GM18868 (cell line): Measurements from ENCODE around the gene WDR91.

Experiments used
- ATAC-seq: cut with Tn5 transposase; IDR thresholded peaks from one replicate; pipeline ENCODE4 v1.9.1; 2021; ENCODE audit warnings: mild to moderate bottlenecking, moderate library complexity; ENCODE audit not compliant: unreplicated experiment

Gene WDR91

DNA sequence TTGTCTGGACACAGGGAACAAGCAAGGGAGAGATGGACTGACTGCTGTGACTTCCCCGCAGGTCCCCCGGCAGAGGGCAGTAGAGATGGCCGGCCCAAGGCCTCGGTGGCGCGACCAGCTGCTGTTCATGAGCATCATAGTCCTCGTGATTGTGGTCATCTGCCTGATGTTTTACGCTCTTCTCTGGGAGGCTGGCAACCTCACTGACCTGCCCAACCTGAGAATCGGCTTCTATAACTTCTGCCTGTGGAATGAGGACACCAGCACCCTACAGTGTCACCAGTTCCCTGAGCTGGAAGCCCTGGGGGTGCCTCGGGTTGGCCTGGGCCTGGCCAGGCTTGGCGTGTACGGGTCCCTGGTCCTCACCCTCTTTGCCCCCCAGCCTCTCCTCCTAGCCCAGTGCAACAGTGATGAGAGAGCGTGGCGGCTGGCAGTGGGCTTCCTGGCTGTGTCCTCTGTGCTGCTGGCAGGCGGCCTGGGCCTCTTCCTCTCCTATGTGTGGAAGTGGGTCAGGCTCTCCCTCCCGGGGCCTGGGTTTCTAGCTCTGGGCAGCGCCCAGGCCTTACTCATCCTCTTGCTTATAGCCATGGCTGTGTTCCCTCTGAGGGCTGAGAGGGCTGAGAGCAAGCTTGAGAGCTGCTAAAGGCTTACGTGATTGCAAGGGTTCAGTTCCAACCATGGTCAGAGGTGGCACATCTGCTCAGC lies 46.8 kb downstream of the WDR91 start:
- no peak for ATAC-seq

- no peak for ATAC-seq
These were observed 48.8 kb downstream of the WDR91 start for GRCh38 chr7:135162382-135163001.

GRCh38 chr7:135161669-135162068 lies 49.7 kb downstream of the WDR91 start:
- no peak for ATAC-seq

DNA sequence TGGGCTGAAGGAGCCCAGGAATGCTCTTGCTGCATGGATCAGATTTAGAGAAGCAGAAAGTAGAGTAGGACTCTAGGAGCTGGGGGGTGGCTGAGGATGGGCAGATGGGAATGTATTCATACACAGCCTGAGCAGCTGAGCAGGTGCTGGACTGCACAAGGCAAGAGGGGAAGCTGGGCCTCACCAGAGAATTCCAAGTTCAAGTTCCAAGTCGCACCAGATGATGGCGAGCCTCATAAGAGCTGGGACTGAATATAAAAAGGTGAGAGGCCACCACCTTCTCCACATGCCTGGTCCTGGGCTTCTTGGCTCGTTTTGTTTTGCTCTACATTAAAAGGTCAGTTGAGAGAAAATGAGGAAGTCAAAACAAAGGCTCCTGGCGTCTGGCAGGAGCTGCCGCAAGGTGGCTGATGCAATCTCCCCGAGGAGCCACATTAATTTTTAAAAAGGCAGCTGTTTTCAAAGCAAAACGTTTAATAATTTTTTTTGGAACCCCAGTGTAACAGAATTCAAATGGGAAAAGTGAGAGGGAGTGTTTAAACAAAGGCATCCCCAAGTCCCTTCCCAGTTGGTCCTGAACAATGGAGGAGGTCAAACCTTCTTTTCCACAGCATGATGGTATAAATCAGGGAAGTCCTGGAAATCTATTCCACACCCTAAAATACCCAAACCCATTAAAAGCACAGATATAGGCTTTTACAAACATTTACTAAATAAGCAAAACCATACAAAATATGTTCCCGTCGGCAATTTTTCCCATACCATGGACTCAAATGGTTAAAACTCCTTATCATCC lies 50.3 kb downstream of the WDR91 start:
- ATAC-seq: peak; percentile 39

GRCh38 chr7:135160098-135160857 lies 51.0 kb downstream of the WDR91 start:
- no peak for ATAC-seq

GRCh38 chr7:135159359-135160085 lies 51.8 kb downstream of the WDR91 start:
- no peak for ATAC-seq

- ATAC-seq: no peak
These were observed 52.5 kb downstream of the WDR91 start for GRCh38 chr7:135158874-135159273.

GRCh38 chr7:135158141-135158655 lies 53.1 kb downstream of the WDR91 start:
- no peak for ATAC-seq

DNA sequence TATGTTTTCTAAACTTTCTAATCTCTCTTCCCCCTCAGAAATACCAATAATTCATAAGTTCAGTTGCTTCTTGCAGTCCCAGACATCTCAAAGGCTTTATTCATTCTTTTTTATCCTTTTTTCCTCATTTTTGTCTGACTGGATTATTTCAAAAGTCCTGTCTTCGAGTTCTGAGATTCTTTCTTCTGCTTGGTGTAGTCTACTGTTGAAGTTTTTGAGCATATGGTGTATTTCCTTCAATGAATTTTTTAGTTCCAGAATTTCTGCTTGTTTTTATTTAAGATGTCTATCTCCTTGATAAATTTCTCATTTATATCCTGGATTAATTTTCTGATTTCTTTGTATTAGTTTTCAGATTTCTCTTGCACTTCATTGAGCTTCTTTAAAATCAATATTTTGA lies 55.0 kb downstream of the WDR91 start:
- no peak for ATAC-seq

DNA sequence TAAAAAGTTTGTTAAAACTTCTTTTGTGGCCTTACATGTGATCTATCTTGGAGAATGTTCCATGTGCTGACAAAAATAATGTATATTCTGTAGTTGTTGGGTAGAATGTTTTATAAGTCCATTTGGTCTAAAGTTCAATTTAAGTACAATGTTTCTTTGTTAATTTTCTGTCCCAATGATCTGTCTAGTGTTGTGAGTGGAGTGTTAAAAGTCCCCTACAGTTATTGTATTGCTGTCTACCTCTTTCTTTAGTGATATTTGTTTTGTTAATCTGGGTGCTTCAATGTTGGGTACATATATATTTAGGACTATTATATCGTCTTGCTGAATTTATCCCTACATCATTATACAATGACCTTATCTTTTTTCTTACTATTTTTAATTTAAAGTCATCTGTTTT lies 56.6 kb downstream of the WDR91 start:
- no peak for ATAC-seq

GRCh38 chr7:135152442-135152841 lies 58.9 kb downstream of the WDR91 start:
- no peak for ATAC-seq

DNA sequence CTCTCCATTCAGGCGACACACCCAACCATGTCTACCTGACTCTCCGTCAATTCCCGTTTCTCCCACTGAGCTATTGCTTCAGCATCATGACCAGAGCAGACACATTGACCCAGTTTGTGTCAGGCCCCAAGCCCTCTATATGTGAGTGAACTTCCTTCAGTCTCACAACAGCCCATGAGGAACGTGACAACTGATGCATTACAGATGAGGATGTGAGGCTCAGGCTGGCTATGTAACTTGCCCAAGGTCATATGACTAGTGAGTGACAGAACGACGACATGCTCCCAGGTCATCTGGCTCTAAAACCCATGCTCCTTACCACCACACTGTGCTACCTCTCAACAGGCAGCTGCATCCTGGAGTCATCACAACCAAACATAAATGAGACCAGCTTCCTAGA lies 59.8 kb downstream of the WDR91 start:
- no peak for ATAC-seq

GRCh38 chr7:135151132-135151531 lies 60.2 kb downstream of the WDR91 start:
- no peak for ATAC-seq

DNA sequence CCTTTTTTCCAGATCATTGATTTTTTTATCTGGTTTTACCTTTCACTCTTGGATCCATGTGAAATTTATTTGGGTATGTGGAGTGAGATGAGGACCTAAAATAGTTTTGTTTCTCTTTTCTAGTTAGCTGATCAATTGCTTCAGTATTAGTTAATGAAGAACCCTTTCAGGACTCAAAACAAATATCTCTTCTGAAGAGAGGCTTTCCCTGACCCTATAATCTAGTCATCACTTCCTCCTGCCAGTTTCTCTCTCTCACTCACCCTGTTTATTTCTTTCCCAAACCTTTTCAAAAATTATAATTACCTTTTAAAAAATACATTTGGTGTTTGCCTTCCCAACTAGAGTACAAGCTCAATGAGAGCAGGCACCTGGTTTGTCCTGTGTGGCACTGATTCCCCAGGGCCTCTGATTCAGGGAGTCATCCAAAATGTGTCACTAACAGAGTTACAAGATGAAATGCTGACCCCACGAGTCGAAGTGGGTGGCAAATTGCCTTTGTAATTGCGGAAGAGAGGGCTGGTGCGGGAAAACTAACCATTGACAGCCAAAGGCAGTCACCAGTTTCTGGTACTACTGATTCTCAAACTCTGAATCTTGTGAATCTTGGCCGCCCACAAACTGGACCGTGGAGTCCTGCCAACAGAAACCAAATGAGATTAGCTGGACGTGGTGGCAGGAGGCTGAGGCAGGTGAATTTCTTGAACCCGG lies 61.1 kb downstream of the WDR91 start:
- no peak for ATAC-seq

DNA sequence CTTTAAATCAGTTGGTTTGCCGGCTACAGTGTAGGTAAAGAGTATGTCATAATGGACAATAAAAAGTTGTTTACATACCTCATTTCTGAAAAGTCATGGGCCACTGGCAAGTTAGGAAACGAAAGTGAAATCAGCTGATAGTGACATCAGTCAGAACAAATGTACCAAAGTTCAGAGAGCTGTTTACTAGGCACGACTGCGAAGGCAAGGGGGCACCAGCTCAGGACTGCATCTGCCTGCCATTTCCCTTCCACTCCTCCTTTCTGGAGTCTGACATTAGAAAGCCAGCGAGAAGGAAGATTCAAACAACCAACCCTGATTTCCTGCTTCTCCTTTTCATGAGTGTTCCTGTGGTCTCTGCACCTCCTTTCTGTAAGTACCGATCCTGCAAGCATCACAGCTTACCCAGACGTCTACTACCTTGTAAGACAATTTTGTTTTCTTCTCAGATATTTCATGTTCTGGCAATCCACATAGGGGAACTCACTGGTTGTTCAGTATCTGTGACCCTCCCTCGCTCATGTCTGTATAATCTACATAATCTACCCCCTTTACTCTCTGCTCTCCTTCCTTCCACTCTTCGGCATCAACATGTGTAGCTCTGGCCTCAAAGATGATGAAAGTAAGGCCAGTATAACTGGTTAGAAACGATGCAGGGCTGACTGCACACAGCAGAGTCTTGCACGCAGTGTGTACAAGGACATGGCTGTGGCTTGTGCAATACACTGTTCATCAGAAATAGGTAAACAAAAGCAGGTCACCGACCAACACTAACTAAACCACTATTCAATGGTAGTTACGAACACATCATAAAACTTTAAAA lies 63.2 kb downstream of the WDR91 start, which contains the start of gene TMEM140:
TSS of gene TMEM140 (plus strand) at position 174 of the 823 bp plus-strand sequence. CDS start 16,370 bp downstream, outside the sequence.
- peak; percentile 75 for ATAC-seq

DNA sequence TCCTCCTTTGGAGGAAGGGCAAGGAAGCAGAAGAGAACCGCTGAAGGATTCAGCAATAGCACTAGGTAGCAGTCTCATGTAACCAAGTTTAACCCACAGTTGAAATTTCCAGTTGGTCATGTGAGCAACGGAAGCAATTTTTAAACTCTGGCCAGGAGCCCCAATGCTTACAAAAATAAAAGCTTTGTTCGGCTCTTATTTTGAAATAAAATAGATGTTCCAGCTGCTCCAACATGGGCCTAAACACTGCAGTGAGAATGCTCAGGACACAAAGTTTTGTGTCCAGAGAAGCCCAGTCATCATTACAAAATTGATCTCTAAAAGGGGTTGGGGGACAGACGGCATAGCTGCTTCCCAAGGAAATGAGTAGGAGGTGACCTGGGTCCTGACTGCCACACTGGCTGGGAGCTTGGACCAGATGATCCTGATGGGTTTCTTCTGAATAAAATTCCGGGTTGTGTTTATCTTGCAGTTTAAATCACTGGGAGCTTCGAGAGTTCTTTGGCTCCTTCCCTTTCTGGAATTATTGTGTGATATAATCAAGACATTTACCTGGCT lies 63.9 kb downstream of the WDR91 start:
- peak; percentile 1 for ATAC-seq

GRCh38 chr7:135143885-135144668 lies 67.2 kb downstream of the WDR91 start:
- ATAC-seq: no peak
